ENCODE data around the gene SPRR2E.
"Not testable (repeated sequence)": the region's sequence is repeated elsewhere in the genome, so short reads cannot be mapped to it uniquely, and the experiment has no call there.

Gene SPRR2E

DNA sequence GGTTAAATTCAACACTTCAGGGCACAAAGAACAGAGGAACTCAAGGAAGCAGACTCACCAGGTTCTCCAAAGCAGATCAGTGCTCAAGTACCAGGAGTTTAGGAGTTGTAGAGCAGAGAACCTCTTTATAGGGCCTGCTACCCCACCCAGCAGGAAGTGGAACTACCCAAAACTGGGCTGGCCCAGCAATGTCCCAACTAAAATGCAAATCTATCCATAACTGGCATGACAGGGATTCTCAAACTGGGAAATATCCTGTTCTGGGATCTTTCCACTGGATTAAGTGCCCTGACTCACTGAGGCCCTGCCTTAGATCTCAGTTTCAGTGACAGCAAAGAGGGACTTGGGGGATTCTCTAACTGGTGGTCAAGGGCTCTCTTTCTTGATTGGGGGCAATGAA is at the start of gene SPRR2E:
Gene SPRR2E, minus strand, starts transcription at position 101 of the 400 bp plus-strand sequence. CDS start 775 bp downstream, outside the sequence.
- Histone ChIP-seq H3K27me3 (no peaks in the 10 kb centered on the region), H3K4me3 (no peak within 1 kb of the TSS), H4K20me1 (no peaks in the 10 kb centered on the region), H3K9ac (no peak within 1 kb of the TSS), H3K4me2 (no peak within 1 kb of the TSS), H3K4me1 (peaks cover 0 to 14% (median 0%) of the 10 kb centered on the region in 10 experiments; a peak in 5 of 20 replicates), H3K27ac (no peak within 1 kb of the TSS), H3K9me3 (replicated peaks in 1 of 11) (peaks cover 0 to 20% (median 8%) of the 10 kb centered on the region in 11 experiments; a peak in 15 of 22 replicates), H3K36me3 (no peaks in the 10 kb centered on the region)
- TF ChIP-seq Cebpa-rat (IDR thresholded peaks at IDR 0.05), result no peak

DNA sequence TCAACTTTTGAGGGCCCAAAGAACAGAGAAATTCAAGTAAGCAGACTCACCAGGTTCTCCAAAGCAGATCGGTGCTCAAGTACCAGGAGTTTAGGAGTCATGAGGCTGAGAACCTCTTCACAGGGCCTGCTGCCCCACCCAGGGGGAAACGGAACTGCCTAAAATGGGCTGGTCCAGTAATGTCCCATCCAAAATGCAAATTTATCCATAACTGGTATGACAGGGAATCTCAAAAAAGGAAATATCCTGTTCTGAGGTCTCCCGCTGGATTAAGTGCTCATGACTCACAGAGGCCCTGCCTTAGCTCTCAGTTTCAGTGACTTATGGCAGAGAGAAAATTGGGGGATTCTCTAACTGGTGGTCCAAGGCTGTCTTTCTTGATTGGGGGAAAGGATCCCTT is 47.1 kb upstream of the SPRR2E start:
- Histone ChIP-seq H3K27ac (no peak overlapping the region), H3K4me1 (no peaks in the 10 kb centered on the region; a peak in 1 of 20 replicates), H3K36me3 (no peaks in the 10 kb centered on the region), H3K4me3 (no peak overlapping the region), H3K9me3 (replicated peaks in 1 of 11) (no peaks in the 10 kb centered on the region), H3K4me2 (no peak overlapping the region), H3K9ac (no peak overlapping the region), H4K20me1 (no peaks in the 10 kb centered on the region), H3K27me3 (no peaks in the 10 kb centered on the region)
- TF ChIP-seq Cebpa-rat (IDR thresholded peaks at IDR 0.05), result no peak

- Histone ChIP-seq H3K36me3 (no peaks in the 10 kb centered on the region), H3K9me3 (replicated peaks in 1 of 11) (no peaks in the 10 kb centered on the region), H3K4me3 (no peak overlapping the region), H3K9ac (no peak overlapping the region), H4K20me1 (no peaks in the 10 kb centered on the region), H3K27me3 (no peaks in the 10 kb centered on the region), H3K27ac (no peak overlapping the region), H3K4me2 (no peak overlapping the region), H3K4me1 (no peaks in the 10 kb centered on the region)
- no peak for TF ChIP-seq Cebpa-rat (IDR thresholded peaks at IDR 0.05)
Measured at GRCh38 chr1:153140484-153140883, 46.2 kb upstream of the SPRR2E start.

GRCh38 chr1:153133743-153134142 is 39.4 kb upstream of the SPRR2E start:
- no peak overlapping the region for H3K4me3 ChIP-seq
- H4K20me1 ChIP-seq, result no peaks in the 10 kb centered on the region
- H3K36me3 ChIP-seq, result no peaks in the 10 kb centered on the region
- H3K27me3 ChIP-seq, result no peaks in the 10 kb centered on the region
- H3K4me2 ChIP-seq, result no peak overlapping the region
- peaks cover 0 to 14% (median 7%) of the 10 kb centered on the region in 11 experiments; a peak in 13 of 22 replicates for H3K9me3 ChIP-seq (replicated peaks in 1 of 11)
- H3K27ac ChIP-seq, result no peak overlapping the region
- no peak overlapping the region for H3K9ac ChIP-seq
- TF ChIP-seq Cebpa-rat (IDR thresholded peaks at IDR 0.05), result no peak
- no peaks in the 10 kb centered on the region for H3K4me1 ChIP-seq

DNA sequence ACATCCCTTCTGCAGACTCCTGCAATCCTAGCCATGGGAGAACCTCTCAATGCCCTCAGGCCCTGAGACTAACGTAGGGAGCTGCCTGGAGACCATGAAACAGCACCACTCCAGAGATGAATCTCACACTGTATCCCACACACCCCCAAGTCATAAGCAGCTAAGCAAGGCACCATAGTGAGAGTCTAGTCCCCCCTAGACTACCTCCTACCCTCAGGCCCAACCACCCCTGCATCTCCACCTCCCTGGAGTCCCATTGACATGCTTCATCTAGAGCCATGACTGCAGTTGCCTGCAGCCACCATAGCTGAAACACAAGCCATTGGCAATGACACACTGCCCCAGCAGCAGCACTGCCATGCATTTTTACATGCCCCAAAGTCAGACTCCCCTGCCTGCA is 38.9 kb upstream of the SPRR2E start:
- Histone ChIP-seq H3K36me3 (no peaks in the 10 kb centered on the region), H3K27ac (no peak overlapping the region), H3K4me3 (no peak overlapping the region), H3K4me1 (no peaks in the 10 kb centered on the region), H3K9ac (no peak overlapping the region), H3K9me3 (replicated peaks in 1 of 11) (peaks cover 0 to 14% (median 7%) of the 10 kb centered on the region in 11 experiments; a peak in 13 of 22 replicates), H3K4me2 (no peak overlapping the region), H3K27me3 (no peaks in the 10 kb centered on the region), H4K20me1 (no peaks in the 10 kb centered on the region)
- TF ChIP-seq Cebpa-rat (IDR thresholded peaks at IDR 0.05), result no peak

DNA sequence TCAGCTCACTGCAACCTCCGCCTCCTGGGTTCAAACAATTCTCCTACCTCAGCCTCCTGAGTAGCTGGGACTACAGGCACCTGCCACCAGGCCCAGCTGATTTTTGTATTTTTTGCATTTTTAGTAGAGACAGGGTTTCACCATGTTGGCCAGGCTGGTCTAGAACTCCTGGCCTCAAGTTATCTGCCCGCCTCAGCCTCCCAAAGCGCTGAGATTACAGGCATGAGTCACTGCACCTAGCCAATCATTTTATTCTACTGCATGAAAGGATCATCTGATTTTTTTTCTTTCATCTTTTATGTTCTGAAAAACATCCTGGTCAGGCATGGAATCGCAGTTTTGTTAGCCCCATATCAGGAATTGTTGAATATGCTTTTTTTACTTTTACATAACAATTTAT is 34.4 kb upstream of the SPRR2E start:
- H3K36me3 ChIP-seq, H3K27me3 ChIP-seq, H3K4me2 ChIP-seq, H3K9ac ChIP-seq, H3K4me3 ChIP-seq, H4K20me1 ChIP-seq, H3K27ac ChIP-seq: not testable (repeated sequence)
- Histone ChIP-seq H3K4me1 (peaks cover 0 to 10% (median under 1%) of the 10 kb centered on the region in 10 experiments; a peak in 7 of 20 replicates), H3K9me3 (replicated peaks in 1 of 11) (peaks cover 26 to 38% (median 31%) of the 10 kb centered on the region in 11 experiments)

GRCh38 chr1:153127296-153127695 is 33.0 kb upstream of the SPRR2E start:
- Histone ChIP-seq H3K27ac (no peak overlapping the region), H3K4me2 (0 out of 22 replicates have a peak overlapping the region, but pooled peaks of 1 of the 11 experiments have one; percentile 3), H4K20me1 (no peaks in the 10 kb centered on the region), H3K9ac (no peak overlapping the region), H3K4me1 (peaks cover 0 to 24% (median 13%) of the 10 kb centered on the region in 10 experiments; a peak in 16 of 20 replicates), H3K36me3 (peaks cover 0 to 6% (median 0%) of the 10 kb centered on the region in 11 experiments; a peak in 3 of 22 replicates), H3K9me3 (replicated peaks in 1 of 11) (peaks cover 31 to 47% (median 34%) of the 10 kb centered on the region in 11 experiments), H3K4me3 (no peak overlapping the region), H3K27me3 (no peaks in the 10 kb centered on the region)
- TF ChIP-seq Cebpa-rat (IDR thresholded peaks at IDR 0.05), result no peak

DNA sequence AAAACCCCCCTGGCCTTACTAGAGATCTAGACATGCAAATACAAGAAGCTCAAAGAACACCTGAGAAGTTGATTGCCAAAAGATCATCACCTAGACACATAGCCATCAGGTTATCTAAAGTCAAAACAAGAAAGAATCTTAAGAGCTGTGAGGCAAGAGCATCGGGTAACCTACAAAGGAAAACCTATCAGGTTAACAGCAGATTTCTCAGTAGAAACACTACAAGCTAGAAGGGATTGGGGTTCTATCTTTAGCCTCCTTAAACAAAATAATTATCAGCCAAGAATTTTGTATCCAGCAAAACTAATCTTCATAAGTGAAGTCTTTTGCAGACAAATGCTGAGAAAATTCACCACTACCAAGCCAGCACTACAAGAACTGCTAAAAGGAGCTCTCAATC is 31.2 kb upstream of the SPRR2E start:
- H3K4me2 ChIP-seq, result no peak overlapping the region
- H3K27ac ChIP-seq, result no peak overlapping the region
- H4K20me1 ChIP-seq, result no peaks in the 10 kb centered on the region
- peaks cover 0 to 6% (median 0%) of the 10 kb centered on the region in 11 experiments; a peak in 3 of 22 replicates for H3K36me3 ChIP-seq
- no peak overlapping the region; a peak in 1 of 20 replicates for H3K4me3 ChIP-seq
- peaks cover 0 to 41% (median 22%) of the 10 kb centered on the region in 10 experiments; a peak in 16 of 20 replicates for H3K4me1 ChIP-seq
- no peak for TF ChIP-seq Cebpa-rat (IDR thresholded peaks at IDR 0.05)
- H3K9me3 ChIP-seq (replicated peaks in 1 of 11), result peaks cover 31 to 47% (median 34%) of the 10 kb centered on the region in 11 experiments
- H3K9ac ChIP-seq, result no peak overlapping the region
- H3K27me3 ChIP-seq, result no peaks in the 10 kb centered on the region

DNA sequence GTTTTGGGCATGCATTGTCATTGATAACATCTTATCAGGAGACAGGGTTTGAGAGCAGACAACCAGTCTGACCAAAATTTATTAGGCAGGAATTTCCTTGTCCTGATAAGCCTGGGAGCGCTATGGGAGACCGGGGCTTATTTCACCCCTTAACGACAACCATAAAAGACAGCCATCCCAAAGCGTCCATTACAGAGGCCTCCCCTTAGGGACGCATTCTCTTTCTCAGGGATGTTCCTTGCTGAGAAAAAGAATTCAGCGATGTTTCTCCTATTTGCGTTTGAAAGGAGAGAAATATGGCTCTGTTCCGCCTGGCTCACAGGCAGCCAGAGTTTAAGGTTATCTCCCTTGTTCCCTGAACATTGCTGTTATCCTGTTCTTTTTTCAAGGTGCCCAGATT is 29.5 kb upstream of the SPRR2E start:
- H3K27ac ChIP-seq, result peak overlapping the region in 4 of 11 experiments; percentile 70 to 88 (median 80); a peak in 7 of 22 replicates

More for the DNA sequence above, 29.5 kb upstream of the SPRR2E start:
- H3K27me3 ChIP-seq, H4K20me1 ChIP-seq, H3K4me3 ChIP-seq, H3K36me3 ChIP-seq: not testable (repeated sequence)
- Histone ChIP-seq H3K9me3 (replicated peaks in 1 of 11) (peaks cover 23 to 40% (median 35%) of the 10 kb centered on the region in 11 experiments), H3K4me2 (peak overlapping the region in 6 of 11 experiments; percentile 65 to 83 (median 72); a peak in 8 of 22 replicates), H3K9ac (peak overlapping the region in 3 of 11 experiments; percentile 65 to 76 (median 73); a peak in 6 of 22 replicates), H3K4me1 (peaks cover 0 to 41% (median 22%) of the 10 kb centered on the region in 10 experiments; a peak in 16 of 20 replicates)

Data from BLaER1 treated with 17β-estradiol and CSF1 and Interleukin-3, amounts not matched to agents 10 nM and 100 nM (cell line).